Adrenal gland (tissue), 12 donors: ENCODE results near the gene PKP4. TPM values are rescaled to one million over a fixed set of nuclear protein-coding genes. Genes with fewer than 3 reads are reported as not detected.

ENCODE experiments used
- DNase-seq, 7 donors: peaks; one replicate each; pipeline ENCODE4 v3.0.0-alpha.2; 2019 to 2020
- H3K27ac ChIP-seq, 5 donors: fragments of 200-600 bp; sonication (generic) in 4 of 5; 1 replicate in 3 of 5; 2 replicates in 2 of 5; pipeline versions ENCODE4 v1.5.1 to v1.8.0; 2016 to 2020; ENCODE audit warnings: mild to moderate bottlenecking in 1 of 5
- H3K27me3 ChIP-seq: fragments of 200-600 bp; 2 replicates; pipeline ENCODE4 v1.8.0; 2021
- H3K36me3 ChIP-seq, 2 donors: fragments of 200-600 bp; replicated peaks in 1 of 2; 1 replicate in 1 of 2; 2 replicates in 1 of 2; pipeline versions ENCODE4 v1.5.1 to v1.8.0; 2018 to 2022
- H3K4me1 ChIP-seq, 2 donors: fragments of 200-600 bp; replicated peaks in 1 of 2; 1 replicate in 1 of 2; 2 replicates in 1 of 2; pipeline versions ENCODE4 v1.5.1 to v1.8.0; 2018 to 2021
- H3K4me3 ChIP-seq, 4 donors: fragments of 200-600 bp; sonication (generic) in 3 of 4; one replicate each; pipeline ENCODE4 v1.5.1; 2016 to 2018
- H3K9me3 ChIP-seq, 3 donors: fragments of 200-600 bp; sonication (generic) in 1 of 3; replicated peaks in 1 of 3; 1 replicate in 2 of 3; 2 replicates in 1 of 3; pipeline versions ENCODE4 v1.5.1 to v1.8.0; 2016 to 2021
- POLR2A ChIP-seq, 2 donors: fragments of 450-650 bp; IDR thresholded peaks; one replicate each; pipeline ENCODE4 v1.6.1; 2017; ENCODE audit warnings: antibody characterized with exemption in 2 of 2, mild to moderate bottlenecking in 2 of 2, moderate library complexity in 1 of 2
- WGBS, 4 donors: extraction: QIAGEN DNeasy Blood & Tissue Kit in 2 of 4; methylation state at CpG; one replicate each; pipeline versions ENCODE4 v1.1.5 to v1.1.7; 2013 to 2017; 5-methylcytosine and 5-hydroxymethylcytosine counted together
- intact Hi-C, 2 donors: fragments of 100-400 bp; cut with DNase I; formaldehyde crosslinking; loops; one replicate each; pipeline versions ENCODE4 v1.14.1 to v1.15.0; 2022 to 2023
- polyA plus RNA-seq, 3 donors: library from polyadenylated mRNA; stranded (reverse); fragments of 200-250 nt in 2 of 3; fragments of 350-450 nt in 1 of 3; fragmentation: Illumina TruSeq in 1 of 3; extraction: RNeasy Lipid Tissue Mini Kit (QIAGEN cat#74804) in 1 of 3; gene quantifications; one replicate each; pipeline ENCODE4 v1.2.3, GENCODE V29; 2013 to 2014
- total RNA-seq, 9 donors: library from RNA; depleted of rRNA in 4 of 9; stranded (reverse); fragments of >200 nt in 4 of 9; fragments of 120-200 nt in 1 of 9; fragmentation: NEBNext Ultra II Directional in 1 of 9; extraction: Animal tissue kit (Norgen Biotek cat#: 25700) in 1 of 9; gene quantifications; one replicate each; pipeline versions ENCODE4 v1.1.0 to v1.2.4, GENCODE V29; 2013 to 2023
- TF ChIP-seq, protein P1 (sequence below), 6 experiments: fragments of 450-650 bp in 4 of 6; fragments of 200-600 bp in 2 of 6; sonication (generic) in 1 of 6; IDR thresholded peaks; 1 replicate in 5 of 6; 2 replicates in 1 of 6; pipeline versions ENCODE4 v1.5.1 to v1.8.0; 2016 to 2021; ENCODE audit warnings: antibody characterized with exemption in 6 of 6, mild to moderate bottlenecking in 2 of 6, moderate library complexity in 1 of 6
- donor health status: healthy with polysubstance abuse.
- donor health status: Bipolar disorder and iron deficiency.
- donor health status: DM: yes; HTN: yes; CAD: no.
- donor health status: DM: no; HTN: no; CAD: no.
- donor health status: DM: no; HTN: no; CAD: no.
- donor health status: DM: yes; HTN: yes; CAD: no.

PKP4 gene
- total and polyA plus RNA-seq, 12 donors: 15.6 to 34.9 (median 23.3) TPM

DNA sequence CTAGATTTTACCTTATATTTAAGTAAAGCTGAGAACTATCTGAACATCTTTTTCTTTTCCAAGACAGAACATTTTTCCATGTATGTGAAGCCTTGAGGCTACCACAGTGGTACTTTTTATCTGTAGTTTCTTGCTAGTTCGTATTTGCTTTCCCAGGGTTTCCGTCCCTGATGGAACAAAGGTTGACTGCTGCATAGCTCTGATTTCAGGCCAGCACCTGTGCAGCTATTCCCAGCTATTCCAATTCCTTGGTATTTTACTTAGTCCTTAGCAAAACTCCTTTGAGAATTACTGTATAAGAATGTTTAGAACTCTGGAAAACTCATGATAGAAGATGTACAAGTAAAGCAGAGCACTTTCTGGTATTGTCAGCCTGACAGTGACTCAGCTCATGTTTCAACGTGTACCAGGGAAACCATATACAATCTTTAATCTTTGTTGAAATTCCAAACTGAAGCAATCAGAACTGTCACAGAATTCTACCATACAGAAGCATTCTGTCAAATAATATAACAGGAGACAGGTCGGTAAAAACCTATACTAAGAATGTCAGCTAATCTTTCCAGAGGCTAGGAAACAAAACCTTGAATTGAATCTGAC is 162.2 kb downstream of the PKP4 start:
- no peaks in the 10 kb centered on the region for H3K4me1 ChIP-seq
- no peak for DNase-seq
- H3K4me3 ChIP-seq: no peak overlapping the region
- WGBS, 4 donors: 86 to 91% (median 90%) methylated on average over 4 of the region's 4 CpGs
- TF ChIP-seq, protein P1, sequence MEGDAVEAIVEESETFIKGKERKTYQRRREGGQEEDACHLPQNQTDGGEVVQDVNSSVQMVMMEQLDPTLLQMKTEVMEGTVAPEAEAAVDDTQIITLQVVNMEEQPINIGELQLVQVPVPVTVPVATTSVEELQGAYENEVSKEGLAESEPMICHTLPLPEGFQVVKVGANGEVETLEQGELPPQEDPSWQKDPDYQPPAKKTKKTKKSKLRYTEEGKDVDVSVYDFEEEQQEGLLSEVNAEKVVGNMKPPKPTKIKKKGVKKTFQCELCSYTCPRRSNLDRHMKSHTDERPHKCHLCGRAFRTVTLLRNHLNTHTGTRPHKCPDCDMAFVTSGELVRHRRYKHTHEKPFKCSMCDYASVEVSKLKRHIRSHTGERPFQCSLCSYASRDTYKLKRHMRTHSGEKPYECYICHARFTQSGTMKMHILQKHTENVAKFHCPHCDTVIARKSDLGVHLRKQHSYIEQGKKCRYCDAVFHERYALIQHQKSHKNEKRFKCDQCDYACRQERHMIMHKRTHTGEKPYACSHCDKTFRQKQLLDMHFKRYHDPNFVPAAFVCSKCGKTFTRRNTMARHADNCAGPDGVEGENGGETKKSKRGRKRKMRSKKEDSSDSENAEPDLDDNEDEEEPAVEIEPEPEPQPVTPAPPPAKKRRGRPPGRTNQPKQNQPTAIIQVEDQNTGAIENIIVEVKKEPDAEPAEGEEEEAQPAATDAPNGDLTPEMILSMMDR (IDR thresholded peaks at IDR 0.05): no peak
- no peak for TF ChIP-seq POLR2A (IDR thresholded peaks at IDR 0.05)
- no peak overlapping the region for H3K27ac ChIP-seq
- peaks cover 0 to 7% of the 10 kb centered on the region in 2 donors for H3K36me3 ChIP-seq
- no peaks in the 10 kb centered on the region for H3K9me3 ChIP-seq
- no peaks in the 10 kb centered on the region for H3K27me3 ChIP-seq
- intact Hi-C loops: no loop called here

DNA sequence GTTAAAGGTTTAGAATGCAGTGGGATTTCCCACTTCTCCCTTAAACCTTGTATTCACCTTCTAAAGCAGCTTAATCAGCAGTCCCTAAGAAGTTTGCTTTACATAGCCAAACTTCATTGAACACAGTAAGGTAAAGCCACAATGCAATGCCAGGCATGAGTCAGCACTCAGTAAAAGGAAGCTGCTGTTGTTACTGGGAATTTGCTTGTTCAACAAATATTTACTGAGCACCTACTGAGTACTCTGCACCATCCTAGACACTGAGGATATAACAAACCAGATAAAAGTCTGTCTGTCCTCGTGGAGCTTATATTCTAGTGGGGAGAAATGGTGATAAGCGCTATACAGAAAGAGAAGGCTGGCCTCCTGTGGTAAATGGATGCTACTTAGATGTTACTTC is 162.7 kb downstream of the PKP4 start:
- DNase-seq: no peak
- TF ChIP-seq POLR2A (IDR thresholded peaks at IDR 0.05): no peak
- TF ChIP-seq, protein P1 (IDR thresholded peaks at IDR 0.05): no peak
- no peak overlapping the region for H3K27ac ChIP-seq
- peaks cover 0 to 7% of the 10 kb centered on the region in 2 donors for H3K36me3 ChIP-seq
- H3K4me1 ChIP-seq: no peaks in the 10 kb centered on the region
- no peaks in the 10 kb centered on the region for H3K9me3 ChIP-seq
- H3K4me3 ChIP-seq: no peak overlapping the region
- intact Hi-C loops: no loop called here
- 95 to 98% (median 97%) methylated on average over 2 of the region's 2 CpGs for WGBS, 4 donors
- no peaks in the 10 kb centered on the region for H3K27me3 ChIP-seq

DNA sequence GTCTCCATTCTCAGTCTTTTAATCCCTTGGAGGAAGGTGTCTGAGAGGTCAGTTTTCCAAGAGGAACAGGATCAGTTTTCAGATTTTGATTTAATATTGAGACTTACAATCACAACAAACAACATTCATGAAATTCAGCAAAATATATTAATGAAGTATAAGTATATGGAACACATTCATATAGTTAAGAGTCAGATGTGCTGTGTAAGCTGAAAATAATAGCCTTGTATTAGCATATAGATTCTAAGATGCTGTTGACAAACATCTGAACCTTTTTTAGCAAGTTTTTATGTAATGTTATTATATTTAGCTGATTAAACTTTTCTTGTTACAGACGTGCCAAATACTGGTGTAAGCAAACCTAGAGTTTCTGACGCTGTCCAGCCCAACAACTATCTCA is 163.9 kb downstream of the PKP4 start:
- Histone ChIP-seq H3K27ac (no peak overlapping the region), H3K9me3 (no peaks in the 10 kb centered on the region), H3K4me3 (no peak overlapping the region), H3K4me1 (no peaks in the 10 kb centered on the region), H3K27me3 (no peaks in the 10 kb centered on the region), H3K36me3 (peaks cover 0 to 7% of the 10 kb centered on the region in 2 donors)
- TF ChIP-seq, protein P1 (IDR thresholded peaks at IDR 0.05): no peak
- no peak for TF ChIP-seq POLR2A (IDR thresholded peaks at IDR 0.05)
- intact Hi-C loops: no loop called here
- DNase-seq: no peak
- 86 to 90% (median 87%) methylated on average over 2 of the region's 2 CpGs for WGBS, 4 donors

DNA sequence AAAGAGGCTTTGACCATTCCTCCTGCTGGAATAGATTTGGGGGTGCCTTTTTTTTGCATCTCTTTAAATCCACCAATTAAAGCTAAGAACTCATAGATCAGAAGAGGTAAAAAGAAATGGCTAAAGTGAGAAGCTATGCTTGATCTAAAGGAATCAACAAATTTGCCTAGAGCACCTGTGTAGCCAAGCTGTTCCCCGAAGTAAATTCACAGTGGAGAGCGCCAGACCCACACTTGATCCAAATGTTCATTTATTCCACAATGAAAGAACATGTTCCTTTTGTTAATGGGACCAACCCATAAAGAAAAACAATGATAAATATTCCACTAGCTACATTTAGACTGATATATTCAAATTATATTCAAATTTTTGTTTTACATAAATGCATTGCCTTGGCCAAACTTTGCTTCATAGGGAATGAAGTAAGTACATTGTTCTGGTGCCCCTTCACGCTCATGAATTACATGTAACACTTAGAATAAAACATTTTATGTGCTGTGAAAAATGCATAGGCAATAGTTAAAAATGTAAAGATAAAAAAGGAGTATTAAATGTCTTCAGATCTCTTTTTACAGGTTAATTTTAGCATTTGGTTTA is 167.4 kb downstream of the PKP4 start:
- DNase-seq: no peak
- H3K27ac ChIP-seq: no peak overlapping the region
- no peaks in the 10 kb centered on the region for H3K4me1 ChIP-seq
- intact Hi-C loops: no loop called here
- 95 to 100% (median 98%) methylated on average over 3 of the region's 3 CpGs for WGBS, 4 donors
- H3K9me3 ChIP-seq: no peaks in the 10 kb centered on the region
- no peak overlapping the region for H3K4me3 ChIP-seq
- H3K27me3 ChIP-seq: no peaks in the 10 kb centered on the region
- no peak for TF ChIP-seq POLR2A (IDR thresholded peaks at IDR 0.05)
- TF ChIP-seq, protein P1 (IDR thresholded peaks at IDR 0.05): no peak
- H3K36me3 ChIP-seq: peaks cover 0 to 7% of the 10 kb centered on the region in 2 donors
